ENCODE measurements around the gene DZIP1L. TPM values are rescaled to one million over a fixed set of nuclear protein-coding genes. Genes with fewer than 3 reads are reported as not detected.

Gene DZIP1L
- total and polyA plus RNA-seq, 9 of the 15 experiments (the other 6 are each of a cell fraction or from before 2014, with no cell fraction given): 0.03 to 1.5 (median 0.48) TPM; not detected in 1

DNA sequence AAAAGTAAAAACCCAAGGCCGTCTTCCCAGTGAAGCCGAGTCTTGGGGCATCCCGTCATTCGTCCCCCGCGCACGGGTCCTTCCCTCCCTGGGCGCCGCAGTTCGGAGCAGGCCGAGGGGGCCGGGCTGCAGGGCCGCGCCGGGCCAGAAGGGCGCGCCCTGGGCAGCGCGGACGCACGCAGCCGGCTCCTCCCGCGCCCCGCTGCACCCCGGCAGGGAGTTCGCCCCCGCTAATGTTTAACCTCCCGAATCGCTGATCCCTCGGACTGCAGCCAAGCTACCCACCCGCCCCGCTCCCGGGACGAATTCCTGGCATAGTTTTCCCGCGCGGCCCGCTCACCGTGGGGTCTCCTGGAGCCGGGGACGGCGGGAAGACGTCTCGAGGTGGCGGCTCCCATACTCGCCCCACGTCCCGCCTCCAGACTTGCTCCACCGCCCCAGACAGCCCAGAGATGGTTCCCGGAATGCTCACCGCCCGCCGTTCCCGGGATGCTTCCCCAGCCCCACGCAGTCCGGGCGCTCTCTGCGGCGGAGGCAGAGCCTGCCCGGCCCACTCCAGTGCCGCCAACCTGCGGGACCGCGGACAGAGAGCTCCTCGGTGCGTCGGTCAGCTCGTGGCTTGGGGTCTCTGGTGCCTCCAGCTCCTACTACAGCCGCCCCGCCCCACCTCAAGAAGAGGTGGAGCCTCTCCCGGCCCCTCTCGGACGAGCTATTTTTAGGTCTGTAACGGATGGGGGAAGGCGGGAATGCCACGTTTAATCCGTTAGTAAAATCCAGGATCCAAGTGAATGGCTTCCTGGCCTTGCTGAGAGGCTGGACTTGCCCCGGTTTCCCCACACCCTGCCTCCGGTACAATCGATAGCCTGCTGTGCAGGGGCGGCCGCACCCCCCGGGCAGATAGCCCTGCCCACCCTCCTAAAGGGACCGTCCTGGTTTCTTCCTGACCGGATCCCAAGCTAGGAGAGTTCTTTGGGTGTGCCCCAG is at the start of gene DZIP1L (continued):
- TF ChIP-seq, protein P1, sequence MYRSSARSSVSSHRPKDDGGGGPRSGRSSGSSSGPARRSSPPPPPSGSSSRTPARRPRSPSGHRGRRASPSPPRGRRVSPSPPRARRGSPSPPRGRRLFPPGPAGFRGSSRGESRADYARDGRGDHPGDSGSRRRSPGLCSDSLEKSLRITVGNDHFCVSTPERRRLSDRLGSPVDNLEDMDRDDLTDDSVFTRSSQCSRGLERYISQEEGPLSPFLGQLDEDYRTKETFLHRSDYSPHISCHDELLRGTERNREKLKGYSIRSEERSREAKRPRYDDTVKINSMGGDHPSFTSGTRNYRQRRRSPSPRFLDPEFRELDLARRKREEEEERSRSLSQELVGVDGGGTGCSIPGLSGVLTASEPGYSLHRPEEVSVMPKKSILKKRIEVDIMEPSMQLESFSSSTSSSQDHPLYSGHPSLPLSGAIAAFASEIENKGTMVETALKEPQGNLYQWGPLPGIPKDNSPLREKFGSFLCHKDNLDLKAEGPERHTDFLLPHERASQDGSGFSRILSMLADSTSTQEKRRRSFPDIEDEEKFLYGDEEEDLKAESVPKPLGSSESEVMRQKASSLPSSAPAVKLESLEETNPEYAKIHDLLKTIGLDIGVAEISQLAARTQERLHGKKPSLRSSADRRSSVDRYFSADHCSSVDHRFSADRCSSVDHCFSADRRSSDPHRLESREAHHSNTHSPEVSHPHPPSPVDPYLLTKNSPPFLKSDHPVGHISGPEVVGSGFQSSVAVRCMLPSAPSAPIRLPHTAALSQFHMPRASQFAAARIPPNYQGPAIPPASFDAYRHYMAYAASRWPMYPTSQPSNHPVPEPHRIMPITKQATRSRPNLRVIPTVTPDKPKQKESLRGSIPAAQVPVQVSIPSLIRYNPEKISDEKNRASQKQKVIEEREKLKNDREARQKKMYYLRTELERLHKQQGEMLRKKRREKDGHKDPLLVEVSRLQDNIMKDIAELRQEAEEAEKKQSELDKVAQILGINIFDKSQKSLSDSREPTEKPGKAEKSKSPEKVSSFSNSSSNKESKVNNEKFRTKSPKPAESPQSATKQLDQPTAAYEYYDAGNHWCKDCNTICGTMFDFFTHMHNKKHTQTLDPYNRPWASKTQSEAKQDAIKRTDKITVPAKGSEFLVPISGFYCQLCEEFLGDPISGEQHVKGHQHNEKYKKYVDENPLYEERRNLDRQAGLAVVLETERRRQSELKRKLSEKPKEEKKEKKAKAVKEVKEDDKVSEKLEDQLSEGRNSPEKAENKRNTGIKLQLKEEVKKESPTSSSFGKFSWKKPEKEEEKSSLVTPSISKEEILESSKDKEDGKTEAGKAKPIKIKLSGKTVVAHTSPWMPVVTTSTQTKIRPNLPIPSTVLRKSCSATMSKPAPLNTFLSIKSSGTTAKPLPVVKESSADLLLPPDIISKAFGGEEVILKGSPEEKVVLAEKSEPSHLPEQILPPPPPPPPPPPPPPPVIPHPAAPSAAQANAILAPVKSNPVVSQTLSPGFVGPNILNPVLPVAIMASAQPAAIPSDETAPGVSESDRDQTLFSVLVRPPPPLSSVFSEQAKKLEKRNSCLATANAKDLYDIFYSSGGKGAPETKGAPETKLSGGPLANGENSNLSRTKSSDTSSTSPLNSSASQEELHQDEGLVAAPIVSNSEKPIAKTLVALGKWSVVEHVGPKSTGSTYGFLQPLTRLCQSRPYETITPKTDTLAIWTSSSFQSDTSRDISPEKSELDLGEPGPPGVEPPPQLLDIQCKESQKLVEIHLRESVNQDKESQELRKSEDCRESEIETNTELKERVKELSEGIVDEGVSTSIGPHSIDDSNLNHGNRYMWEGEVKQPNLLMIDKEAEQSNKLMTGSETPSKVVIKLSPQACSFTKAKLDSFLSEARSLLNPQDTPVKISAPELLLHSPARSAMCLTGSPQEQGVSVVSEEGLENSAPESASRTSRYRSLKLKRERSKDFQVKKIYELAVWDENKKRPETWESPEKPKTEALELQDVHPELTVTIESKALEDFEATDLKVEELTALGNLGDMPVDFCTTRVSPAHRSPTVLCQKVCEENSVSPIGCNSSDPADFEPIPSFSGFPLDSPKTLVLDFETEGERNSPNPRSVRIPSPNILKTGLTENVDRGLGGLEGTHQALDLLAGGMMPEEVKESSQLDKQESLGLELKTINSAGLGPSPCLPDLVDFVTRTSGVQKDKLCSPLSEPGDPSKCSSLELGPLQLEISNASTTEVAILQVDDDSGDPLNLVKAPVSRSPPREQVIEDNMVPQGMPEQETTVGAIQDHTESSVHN (IDR thresholded peaks at IDR 0.05; ENCODE audit: borderline replicate concordance in 1 of 2, low read depth in 1 of 2): no peak
- TF ChIP-seq ZNF696 (CRISPR knock-in tag; conservative IDR thresholded peaks at IDR 0.05): no peak
- no peak for TF ChIP-seq KLF1 (tag; IDR thresholded peaks at IDR 0.05)
- TF ChIP-seq HEY1 (CRISPR knock-in tag; IDR thresholded peaks at IDR 0.05; ENCODE audit: borderline replicate concordance): no peak
- TF ChIP-seq TAF15 (IDR thresholded peaks at IDR 0.05; ENCODE audit: low read depth, low read length): no peak
- no peak for TF ChIP-seq TEAD2 (tag; IDR thresholded peaks at IDR 0.05)
- TF ChIP-seq HDAC6 (IDR thresholded peaks at IDR 0.05; ENCODE audit: low read depth, low read length): no peak
- TF ChIP-seq, protein P2, sequence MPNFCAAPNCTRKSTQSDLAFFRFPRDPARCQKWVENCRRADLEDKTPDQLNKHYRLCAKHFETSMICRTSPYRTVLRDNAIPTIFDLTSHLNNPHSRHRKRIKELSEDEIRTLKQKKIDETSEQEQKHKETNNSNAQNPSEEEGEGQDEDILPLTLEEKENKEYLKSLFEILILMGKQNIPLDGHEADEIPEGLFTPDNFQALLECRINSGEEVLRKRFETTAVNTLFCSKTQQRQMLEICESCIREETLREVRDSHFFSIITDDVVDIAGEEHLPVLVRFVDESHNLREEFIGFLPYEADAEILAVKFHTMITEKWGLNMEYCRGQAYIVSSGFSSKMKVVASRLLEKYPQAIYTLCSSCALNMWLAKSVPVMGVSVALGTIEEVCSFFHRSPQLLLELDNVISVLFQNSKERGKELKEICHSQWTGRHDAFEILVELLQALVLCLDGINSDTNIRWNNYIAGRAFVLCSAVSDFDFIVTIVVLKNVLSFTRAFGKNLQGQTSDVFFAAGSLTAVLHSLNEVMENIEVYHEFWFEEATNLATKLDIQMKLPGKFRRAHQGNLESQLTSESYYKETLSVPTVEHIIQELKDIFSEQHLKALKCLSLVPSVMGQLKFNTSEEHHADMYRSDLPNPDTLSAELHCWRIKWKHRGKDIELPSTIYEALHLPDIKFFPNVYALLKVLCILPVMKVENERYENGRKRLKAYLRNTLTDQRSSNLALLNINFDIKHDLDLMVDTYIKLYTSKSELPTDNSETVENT (CRISPR knock-in tag; IDR thresholded peaks at IDR 0.05): no peak
- TF ChIP-seq CAMTA2 (CRISPR knock-in tag; conservative IDR thresholded peaks at IDR 0.05): no peak
- TF ChIP-seq, protein P3, sequence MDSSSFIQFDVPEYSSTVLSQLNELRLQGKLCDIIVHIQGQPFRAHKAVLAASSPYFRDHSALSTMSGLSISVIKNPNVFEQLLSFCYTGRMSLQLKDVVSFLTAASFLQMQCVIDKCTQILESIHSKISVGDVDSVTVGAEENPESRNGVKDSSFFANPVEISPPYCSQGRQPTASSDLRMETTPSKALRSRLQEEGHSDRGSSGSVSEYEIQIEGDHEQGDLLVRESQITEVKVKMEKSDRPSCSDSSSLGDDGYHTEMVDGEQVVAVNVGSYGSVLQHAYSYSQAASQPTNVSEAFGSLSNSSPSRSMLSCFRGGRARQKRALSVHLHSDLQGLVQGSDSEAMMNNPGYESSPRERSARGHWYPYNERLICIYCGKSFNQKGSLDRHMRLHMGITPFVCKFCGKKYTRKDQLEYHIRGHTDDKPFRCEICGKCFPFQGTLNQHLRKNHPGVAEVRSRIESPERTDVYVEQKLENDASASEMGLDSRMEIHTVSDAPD (CRISPR knock-in tag; IDR thresholded peaks at IDR 0.05): no peak
- TF ChIP-seq, protein P4, sequence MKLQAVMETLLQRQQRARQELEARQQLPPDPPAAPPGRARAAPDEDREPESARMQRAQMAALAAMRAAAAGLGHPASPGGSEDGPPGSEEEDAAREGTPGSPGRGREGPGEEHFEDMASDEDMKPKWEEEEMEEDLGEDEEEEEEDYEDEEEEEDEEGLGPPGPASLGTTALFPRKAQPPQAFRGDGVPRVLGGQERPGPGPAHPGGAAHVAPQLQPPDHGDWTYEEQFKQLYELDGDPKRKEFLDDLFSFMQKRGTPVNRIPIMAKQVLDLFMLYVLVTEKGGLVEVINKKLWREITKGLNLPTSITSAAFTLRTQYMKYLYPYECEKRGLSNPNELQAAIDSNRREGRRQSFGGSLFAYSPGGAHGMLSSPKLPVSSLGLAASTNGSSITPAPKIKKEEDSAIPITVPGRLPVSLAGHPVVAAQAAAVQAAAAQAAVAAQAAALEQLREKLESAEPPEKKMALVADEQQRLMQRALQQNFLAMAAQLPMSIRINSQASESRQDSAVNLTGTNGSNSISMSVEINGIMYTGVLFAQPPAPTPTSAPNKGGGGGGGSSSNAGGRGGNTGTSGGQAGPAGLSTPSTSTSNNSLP (IDR thresholded peaks at IDR 0.05; ENCODE audit: borderline replicate concordance, low read depth, low read length): no peak
- no peak for TF ChIP-seq HDAC2 (IDR thresholded peaks at IDR 0.05)

All from K562 (cell line).